K562 treated with DMSO at 1 percent for 4 hours (cell line): ENCODE measurements around the gene SLC6A17. TPM values are rescaled to one million over a fixed set of nuclear protein-coding genes. Genes with fewer than 3 reads are reported as not detected.

ENCODE experiments used
- total RNA-seq: library from RNA; unstranded; fragments of 300-600 nt; gene quantifications from 2 replicates; pipeline ENCODE4 v1.2.3, GENCODE V29; 2022; ENCODE audit not compliant: insufficient read depth

SLC6A17 gene
- not detected in 2 replicates for total RNA-seq

GRCh38 chr1:110150330-110151174, at the start of gene SLC6A17:
TSS of gene SLC6A17 (plus strand) at chr1:110150494. CDS start at chr1:110166930, 16,436 bp downstream.

DNA sequence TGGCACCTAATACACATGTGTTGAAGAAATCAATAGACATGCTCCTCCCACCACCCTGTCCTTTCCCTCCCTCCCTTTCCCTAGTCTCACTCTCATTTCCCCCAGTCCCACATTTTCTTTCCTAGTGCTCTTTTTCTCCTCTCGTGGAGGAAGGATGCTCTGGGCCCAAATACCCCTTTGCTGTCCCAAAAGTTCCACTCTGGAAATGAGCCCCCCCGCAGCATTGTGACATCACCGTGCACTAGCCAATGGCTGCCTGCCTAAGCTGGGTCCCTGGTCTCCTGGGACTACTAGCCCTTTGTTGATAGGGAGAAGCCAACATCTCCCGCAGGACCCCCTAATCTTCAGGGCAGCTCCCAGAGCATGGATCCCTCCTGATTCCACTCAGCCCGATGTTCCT, 38.2 kb upstream of the SLC6A17 start, which contains the start of gene UBL4B:
Gene UBL4B, plus strand, starts transcription at position 301 of the 400 bp plus-strand sequence. Its CDS starts 92 bp downstream, at position 393.

DNA sequence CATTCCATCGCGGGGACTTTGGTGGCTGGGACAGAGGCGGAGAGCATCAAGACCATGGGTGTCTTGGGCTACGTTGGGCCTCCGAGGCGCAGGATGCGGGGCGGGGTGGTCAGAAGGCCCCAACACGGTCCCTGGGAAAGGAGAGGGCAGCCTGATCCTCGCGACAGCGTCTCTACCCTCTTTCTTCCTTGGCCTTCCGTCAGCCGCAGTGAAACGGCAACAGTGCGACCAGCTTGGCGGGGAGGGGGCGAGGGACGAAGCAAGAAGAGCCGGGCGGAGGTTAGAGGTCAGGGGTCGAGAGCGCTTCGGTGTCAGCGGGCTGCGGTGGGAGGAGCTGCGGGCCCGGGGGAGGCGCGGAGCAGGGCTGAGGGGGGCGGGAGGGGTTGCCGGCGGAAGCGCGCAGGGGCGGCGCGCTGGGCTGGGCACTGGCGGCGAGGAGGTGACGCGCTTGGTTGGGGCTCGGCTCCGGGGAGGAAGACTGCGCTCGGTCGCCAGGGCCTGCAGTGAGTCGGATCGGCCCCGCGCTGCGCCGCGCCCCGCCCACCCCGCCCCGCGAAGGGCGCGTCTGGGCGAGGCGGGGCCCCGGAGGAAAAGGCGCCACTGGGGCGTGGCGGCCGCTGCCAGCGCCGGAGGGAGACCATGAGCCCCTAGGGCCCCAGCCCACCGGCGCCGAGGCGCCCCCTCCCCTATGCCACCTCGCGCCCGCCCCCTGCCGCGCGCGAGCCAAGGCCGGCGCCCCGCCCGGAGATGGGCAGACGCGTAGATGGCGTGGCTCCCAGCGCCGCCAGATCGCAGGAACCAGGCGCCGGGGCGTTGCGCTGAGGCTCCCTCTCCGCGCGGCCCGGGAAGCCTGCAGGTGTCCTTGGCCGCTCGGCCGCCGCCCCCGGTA, 59.7 kb downstream of the SLC6A17 start, which contains the start of gene KCNC4:
Gene KCNC4, plus strand, starts transcription at position 600 of the 889 bp plus-strand sequence. CDS start 1,186 bp downstream, outside the sequence.

Other genes with a start within 250 kb of the SLC6A17 start
- 6.3 and 9.1 TPM in 2 replicates for gene CSF1, start 239.6 kb upstream of the SLC6A17 start, total RNA-seq
- 84.9 and 96.0 TPM in 2 replicates for gene AHCYL1, start 165.7 kb upstream of the SLC6A17 start, total RNA-seq
- gene STRIP1, start 115.9 kb upstream of the SLC6A17 start, total RNA-seq: 15.1 and 18.8 TPM in 2 replicates
- gene ALX3, start 79.8 kb upstream of the SLC6A17 start, total RNA-seq: not detected in 2 replicates
- gene UBL4B, start 38.1 kb upstream of the SLC6A17 start, total RNA-seq: not detected in 2 replicates
- gene KCNC4, start 59.8 kb downstream of the SLC6A17 start, total RNA-seq: 0.55 and 1.3 TPM in 2 replicates
- gene RBM15, start 188.9 kb downstream of the SLC6A17 start, total RNA-seq: 20.9 and 29.3 TPM in 2 replicates
- 0.34 TPM in 1 of 2 replicates, not detected in the other for gene SLC16A4, start 240.5 kb downstream of the SLC6A17 start, total RNA-seq